ENCODE data around the gene MBD6. TPM values are rescaled to one million over a fixed set of nuclear protein-coding genes. Genes with fewer than 3 reads are reported as not detected.

Gene MBD6
- total RNA-seq, 1 donor from 2014 or later, result 158 TPM

GRCh38 chr12:57551637-57552305 lies 29.1 kb downstream of the MBD6 start:
- no peak for TF ChIP-seq CTCF (IDR thresholded peaks at IDR 0.05; ENCODE audit: unreplicated experiment)
- no peak overlapping the region for H3K27ac Mint-ChIP-seq
- H3K9me3 Mint-ChIP-seq (ENCODE audit: low read depth), result no peaks in the 10 kb centered on the region
- peaks cover 5% of the 10 kb centered on the region for H3K4me1 Mint-ChIP-seq (ENCODE audit: low read depth)
- no peaks in the 10 kb centered on the region for H3K36me3 Mint-ChIP-seq (ENCODE audit: insufficient read depth)
- no peak for DNase-seq (ENCODE audit: low spot score, unreplicated experiment)
- H3K4me3 Mint-ChIP-seq (ENCODE audit: low read depth), result no peak overlapping the region
- peaks cover 70% of the 10 kb centered on the region for H3K27me3 Mint-ChIP-seq

GRCh38 chr12:57552306-57552651 lies 29.7 kb downstream of the MBD6 start:
- TF ChIP-seq CTCF (IDR thresholded peaks at IDR 0.05; ENCODE audit: unreplicated experiment), result no peak
- no peak for DNase-seq (ENCODE audit: low spot score, unreplicated experiment)
- no peak overlapping the region for H3K4me3 Mint-ChIP-seq (ENCODE audit: low read depth)
- H3K4me1 Mint-ChIP-seq (ENCODE audit: low read depth), result peaks cover 4% of the 10 kb centered on the region
- no peaks in the 10 kb centered on the region for H3K9me3 Mint-ChIP-seq (ENCODE audit: low read depth)
- H3K27me3 Mint-ChIP-seq, result peaks cover 68% of the 10 kb centered on the region
- no peak overlapping the region for H3K27ac Mint-ChIP-seq
- no peaks in the 10 kb centered on the region for H3K36me3 Mint-ChIP-seq (ENCODE audit: insufficient read depth)

- Mint-ChIP-seq H3K4me3 (ENCODE audit: low read depth) (no peak overlapping the region), H3K9me3 (ENCODE audit: low read depth) (no peaks in the 10 kb centered on the region), H3K27ac (no peak overlapping the region), H3K4me1 (ENCODE audit: low read depth) (peaks cover 3% of the 10 kb centered on the region), H3K36me3 (ENCODE audit: insufficient read depth) (no peaks in the 10 kb centered on the region), H3K27me3 (peaks cover 62% of the 10 kb centered on the region)
- no peak for DNase-seq (ENCODE audit: low spot score, unreplicated experiment)
- no peak for TF ChIP-seq CTCF (IDR thresholded peaks at IDR 0.05; ENCODE audit: unreplicated experiment)
These were observed 30.2 kb downstream of the MBD6 start for GRCh38 chr12:57552835-57553313.

- Mint-ChIP-seq H3K4me3 (ENCODE audit: low read depth) (no peak overlapping the region), H3K27me3 (peaks cover 55% of the 10 kb centered on the region), H3K4me1 (ENCODE audit: low read depth) (peaks cover 3% of the 10 kb centered on the region), H3K27ac (no peak overlapping the region), H3K9me3 (ENCODE audit: low read depth) (no peaks in the 10 kb centered on the region), H3K36me3 (ENCODE audit: insufficient read depth) (no peaks in the 10 kb centered on the region)
- TF ChIP-seq CTCF (IDR thresholded peaks at IDR 0.05; ENCODE audit: unreplicated experiment), result no peak
- DNase-seq (ENCODE audit: low spot score, unreplicated experiment), result no peak
These were observed 30.9 kb downstream of the MBD6 start for GRCh38 chr12:57553343-57554202.

GRCh38 chr12:57554453-57554852 lies 31.8 kb downstream of the MBD6 start:
- H3K4me3 Mint-ChIP-seq (ENCODE audit: low read depth), result no peak overlapping the region
- H3K9me3 Mint-ChIP-seq (ENCODE audit: low read depth), result no peaks in the 10 kb centered on the region
- H3K36me3 Mint-ChIP-seq (ENCODE audit: insufficient read depth), result no peaks in the 10 kb centered on the region

More at GRCh38 chr12:57554453-57554852, 31.8 kb downstream of the MBD6 start:
- no peak for DNase-seq (ENCODE audit: low spot score, unreplicated experiment)
- peaks cover 3% of the 10 kb centered on the region for H3K4me1 Mint-ChIP-seq (ENCODE audit: low read depth)
- no peak overlapping the region for H3K27ac Mint-ChIP-seq
- peaks cover 46% of the 10 kb centered on the region for H3K27me3 Mint-ChIP-seq
- TF ChIP-seq CTCF (IDR thresholded peaks at IDR 0.05; ENCODE audit: unreplicated experiment), result no peak

Data from progenitor cell of endocrine pancreas (in vitro differentiated cells).